ENCODE data around the gene C19orf25. TPM values are rescaled to one million over a fixed set of nuclear protein-coding genes. Genes with fewer than 3 reads are reported as not detected.
"Not testable (repeated sequence)": the region's sequence is repeated elsewhere in the genome, so short reads cannot be mapped to it uniquely, and the experiment has no call there.

Gene C19orf25
- total RNA-seq: 26.4 and 31.4 TPM in 2 replicates

DNA sequence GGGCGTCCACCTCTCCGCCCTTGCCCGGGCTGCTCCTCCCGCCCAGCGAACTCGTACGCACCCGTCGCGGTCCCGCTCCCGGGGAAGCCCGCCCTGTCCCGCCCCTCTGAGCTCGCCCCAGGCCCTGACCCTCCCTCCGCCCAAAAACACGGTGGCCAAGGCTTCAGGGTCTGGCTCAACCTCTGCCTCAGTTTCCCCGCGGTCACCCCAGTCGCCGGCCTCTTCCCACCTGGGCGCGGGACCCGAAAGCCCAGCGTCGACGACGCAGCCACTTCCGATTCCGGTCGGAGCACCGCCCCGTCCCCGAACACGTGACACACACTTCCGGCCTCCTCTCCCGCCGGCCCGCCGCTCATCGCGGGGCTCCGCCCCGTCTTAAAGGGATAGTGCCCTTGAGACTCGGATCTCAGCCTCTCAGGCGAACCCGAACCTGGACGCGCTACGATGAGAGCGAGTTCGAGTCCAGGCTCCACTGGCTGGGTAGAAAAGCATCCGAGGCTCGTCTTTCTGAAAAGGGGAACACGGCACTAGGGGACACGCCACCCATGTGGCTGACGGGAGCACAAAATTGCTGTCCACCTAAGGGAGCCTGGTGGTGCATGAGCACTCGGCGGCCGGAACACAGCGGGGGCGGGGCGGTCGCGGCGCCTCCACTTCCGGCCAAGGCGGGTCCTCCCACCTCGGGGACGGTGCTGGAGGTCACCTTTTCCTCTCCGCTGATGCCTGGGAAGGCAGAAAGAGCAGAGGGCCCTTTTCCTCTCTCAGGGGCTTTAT lies at the start of gene C19orf25:
C19orf25 (minus strand) TSS at position 282 of the 774 bp plus-strand sequence. CDS start 312 bp downstream, outside the sequence.
- peak; percentile 82 for DNase-seq (ENCODE audit: low read depth)

DNA sequence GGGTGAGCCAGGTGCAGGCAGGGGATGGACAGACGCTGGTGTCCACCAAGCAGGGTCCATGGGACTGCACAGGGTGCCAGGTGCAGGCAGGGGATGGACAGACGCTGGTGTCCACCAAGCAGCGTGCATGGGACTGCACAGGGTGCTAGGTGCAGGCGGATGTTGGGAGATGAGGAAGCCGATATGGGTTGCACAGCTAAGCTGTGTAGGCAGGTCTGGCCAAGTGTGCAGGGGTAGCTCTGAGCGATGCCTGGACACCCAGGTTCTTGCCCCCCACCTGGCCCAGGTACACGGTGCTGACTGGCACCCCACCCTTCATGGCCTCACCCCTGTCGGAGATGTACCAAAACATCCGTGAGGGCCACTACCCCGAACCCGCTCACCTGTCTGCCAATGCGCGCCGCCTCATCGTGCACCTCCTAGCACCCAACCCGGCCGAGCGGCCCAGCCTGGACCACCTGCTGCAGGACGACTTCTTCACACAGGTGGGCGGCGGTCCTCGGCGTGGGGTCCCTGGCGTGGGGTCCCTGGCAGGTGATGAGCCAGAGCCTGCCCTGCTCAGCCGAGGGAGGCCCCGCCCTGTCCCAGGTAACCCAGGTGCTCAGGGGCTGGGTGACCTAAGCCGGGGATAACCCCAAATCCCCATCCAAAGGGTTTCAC lies 48.8 kb upstream of the C19orf25 start:
- no peak for DNase-seq (ENCODE audit: low read depth)

DNA sequence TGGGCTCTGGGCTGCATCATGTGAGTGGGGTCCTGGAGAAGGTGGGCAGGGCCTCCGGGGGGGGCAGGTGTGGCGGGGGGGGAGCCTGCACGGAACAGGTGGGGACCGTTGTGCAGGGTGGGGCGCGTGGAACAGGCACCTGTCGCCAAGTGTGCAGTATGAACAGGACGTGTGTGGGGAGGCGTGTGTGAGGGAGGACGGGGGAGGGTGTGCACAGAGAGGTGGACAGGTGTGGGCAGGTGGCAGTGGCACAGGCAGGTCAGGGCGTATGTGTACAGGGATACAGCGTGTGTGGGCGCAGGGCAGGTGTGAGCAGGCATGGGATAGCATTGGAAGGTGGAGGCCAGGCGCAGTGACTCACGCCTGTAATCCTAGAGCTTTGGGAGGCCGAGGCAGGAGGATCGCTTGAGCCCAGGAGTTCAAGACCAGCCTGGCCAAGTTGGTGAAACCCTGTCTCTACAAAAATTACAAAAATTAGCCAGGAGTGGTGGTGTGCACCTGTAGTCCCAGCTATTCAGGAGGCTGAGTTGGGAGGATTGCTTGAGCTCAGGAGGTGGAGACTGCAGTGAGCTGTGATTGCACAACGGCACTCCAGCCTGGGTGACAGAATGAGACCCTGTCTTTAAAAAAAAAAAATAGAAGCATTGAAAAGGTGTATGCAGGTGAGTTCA lies 48.1 kb upstream of the C19orf25 start:
- DNase-seq (ENCODE audit: low read depth): no peak

DNA sequence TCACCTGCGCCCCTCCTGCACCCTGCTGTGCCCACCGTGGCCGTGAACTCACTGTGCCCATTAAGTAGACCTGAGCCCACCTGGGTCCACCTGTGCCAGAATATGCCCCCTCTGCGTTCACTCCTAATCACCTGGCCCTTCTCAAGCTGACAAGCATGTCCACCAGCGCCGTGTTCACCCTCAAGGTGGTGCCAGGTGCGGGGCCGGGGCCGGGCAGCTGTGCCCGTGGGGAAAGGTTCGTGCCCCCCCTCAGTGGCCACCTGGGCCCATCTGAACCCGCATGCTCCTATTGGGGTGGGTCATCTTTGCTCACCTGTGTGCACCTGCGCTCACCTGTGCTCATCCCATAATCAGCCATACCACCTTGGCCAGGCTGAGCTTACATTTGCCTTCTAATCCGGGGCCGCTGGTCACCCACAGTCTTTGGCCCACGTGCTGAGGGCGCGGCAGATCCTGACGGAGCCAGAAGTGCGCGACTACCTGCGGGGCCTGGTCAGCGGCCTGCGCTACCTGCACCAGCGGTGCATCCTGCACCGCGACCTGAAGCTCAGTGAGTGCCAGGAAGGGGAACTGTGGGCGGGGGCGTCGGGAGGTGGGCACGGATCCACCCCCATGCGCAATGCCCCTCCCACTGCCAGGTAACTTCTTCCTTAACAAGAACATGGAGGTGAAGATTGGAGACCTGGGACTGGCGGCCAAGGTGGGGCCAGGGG lies 47.2 kb upstream of the C19orf25 start:
- DNase-seq (ENCODE audit: low read depth): no peak

DNA sequence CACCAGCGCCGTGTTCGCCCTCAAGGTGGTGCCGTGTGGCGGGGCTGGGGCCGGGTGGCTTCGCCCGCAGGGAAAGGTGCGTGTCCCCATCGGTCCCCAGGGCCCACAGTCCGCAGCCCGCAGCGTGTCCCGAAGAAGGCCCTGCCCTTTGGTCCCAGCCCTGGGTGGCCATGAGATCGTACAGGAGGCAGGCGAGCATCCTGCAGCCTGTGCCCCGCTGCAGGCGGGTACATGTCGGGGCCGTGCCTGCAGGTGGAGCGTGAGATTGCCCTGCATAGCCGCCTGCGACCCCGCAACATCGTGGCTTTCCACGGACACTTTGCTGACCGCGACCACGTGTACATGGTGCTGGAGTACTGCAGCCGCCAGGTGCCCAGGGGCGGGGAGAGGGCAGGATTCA lies 46.3 kb upstream of the C19orf25 start:
- DNase-seq (ENCODE audit: low read depth): no peak

DNA sequence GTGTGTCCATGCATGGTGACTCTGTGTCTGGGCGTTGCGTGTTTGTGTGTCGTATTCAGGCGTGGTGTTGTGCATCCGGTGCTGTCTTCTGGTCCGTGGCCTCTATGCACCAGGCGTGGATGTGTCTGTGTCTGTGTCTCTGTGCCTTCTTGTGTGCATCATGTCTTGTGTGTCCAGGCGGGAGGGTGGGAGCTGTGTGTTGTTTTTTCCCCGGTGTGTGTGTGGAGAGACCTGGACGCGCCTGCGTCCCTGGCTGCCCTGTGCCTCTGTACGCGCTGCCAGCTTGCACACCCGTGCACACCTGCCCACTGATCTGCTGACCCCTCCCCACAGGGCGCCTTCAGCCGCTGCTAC lies 45.9 kb upstream of the C19orf25 start:
- no peak for DNase-seq (ENCODE audit: low read depth)

DNA sequence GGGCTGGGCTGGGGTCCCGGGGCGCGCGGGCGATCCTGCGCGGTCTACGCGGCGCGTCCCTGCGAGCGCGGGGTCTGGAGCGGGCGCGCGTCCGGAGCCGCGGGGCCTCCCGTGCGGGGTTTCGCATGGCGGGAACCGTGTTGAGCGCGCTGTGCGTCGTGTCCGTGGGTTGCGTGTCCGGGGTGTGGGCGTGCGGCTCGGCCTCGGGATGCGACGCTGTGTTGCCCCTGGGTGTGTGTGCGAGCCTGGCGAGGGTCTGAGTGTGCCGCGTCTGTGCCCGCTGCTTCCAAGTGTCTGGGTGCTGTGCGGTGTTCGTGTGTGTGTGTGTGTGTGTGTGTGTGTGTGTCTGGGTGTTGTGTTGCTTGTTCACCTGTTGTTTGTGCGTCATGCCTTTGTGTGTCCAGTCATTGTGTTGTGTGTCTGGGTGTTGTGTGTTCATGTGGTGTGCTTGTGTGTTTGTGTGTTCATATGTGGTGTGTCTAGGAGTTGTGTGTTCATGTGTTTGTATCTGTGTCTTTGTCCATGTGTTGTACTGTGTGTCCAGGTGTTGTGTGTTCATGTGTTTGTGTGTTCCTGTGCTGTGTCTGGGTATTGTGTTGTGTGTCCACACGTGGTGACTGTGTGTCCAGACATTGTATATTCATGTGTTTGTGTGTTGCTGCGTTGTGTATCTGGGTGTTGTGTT lies 45.4 kb upstream of the C19orf25 start:
- no peak for DNase-seq (ENCODE audit: low read depth)

DNA sequence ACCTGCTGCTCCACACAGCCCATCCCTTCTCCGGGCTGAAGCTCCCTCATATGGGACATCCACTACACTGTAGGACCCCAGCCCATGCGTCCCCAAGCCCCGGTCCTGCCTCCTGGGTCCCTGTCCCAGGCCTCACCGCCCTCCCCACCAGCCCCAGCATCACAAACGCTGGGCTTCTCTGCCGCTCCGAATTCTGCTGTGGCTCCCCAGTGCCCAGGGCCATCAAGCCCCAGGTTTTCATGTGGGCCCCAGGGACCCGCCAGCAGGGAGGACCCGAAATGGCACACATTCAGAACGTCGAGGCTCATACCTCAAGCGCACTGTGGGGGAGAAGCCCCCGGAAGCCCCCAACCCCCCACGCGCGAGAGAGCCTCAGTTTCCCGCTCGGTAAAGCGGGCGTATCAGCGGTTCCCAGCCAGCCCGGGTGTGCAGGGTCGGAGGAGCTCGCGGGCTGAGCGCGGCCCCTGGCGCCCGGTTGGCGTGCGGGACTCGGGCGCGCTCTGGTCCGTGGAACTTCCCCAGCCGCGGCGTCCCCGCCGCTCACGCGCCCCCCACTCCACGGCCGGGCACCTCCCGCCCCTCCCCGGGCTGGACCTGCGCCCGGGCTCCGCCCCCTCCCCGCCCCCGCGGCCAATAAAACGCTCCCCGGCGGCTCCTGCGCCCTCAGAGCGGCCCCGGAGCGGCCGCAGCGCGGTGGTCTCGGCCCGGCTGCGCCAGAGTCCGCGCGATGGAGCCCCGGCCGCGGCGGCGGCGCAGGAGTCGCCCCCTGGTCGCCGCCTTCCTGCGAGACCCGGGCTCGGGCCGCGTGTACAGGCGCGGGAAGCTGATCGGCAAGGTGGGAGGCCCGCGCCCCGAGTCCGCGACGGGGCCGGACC lies 44.6 kb upstream of the C19orf25 start, which contains the start of gene PLK5:
PLK5 (plus strand) TSS at position 666 of the 875 bp plus-strand sequence. CDS start 2,920 bp downstream, outside the sequence.
- no peak for DNase-seq (ENCODE audit: low read depth)

DNA sequence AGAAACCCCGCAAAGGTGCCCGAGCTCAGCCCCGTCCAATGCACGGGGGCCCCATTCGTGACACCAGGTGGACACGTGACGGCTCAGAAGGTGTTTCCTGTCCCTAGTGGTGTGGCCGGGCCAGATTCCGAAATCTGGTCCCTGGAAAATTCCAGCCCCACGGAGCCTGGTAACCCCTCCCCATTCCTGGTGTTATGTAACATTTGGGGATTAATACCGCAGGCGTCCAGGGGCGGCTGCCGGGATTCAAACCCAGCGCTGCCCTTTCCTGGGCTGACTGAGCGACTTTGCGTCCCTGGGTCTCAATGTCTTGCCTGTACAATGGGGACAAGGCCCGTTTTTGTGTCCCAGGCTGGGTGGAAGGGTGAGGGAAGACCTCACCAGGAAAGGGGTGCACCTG lies 43.8 kb upstream of the C19orf25 start:
- no peak for DNase-seq (ENCODE audit: low read depth)

DNA sequence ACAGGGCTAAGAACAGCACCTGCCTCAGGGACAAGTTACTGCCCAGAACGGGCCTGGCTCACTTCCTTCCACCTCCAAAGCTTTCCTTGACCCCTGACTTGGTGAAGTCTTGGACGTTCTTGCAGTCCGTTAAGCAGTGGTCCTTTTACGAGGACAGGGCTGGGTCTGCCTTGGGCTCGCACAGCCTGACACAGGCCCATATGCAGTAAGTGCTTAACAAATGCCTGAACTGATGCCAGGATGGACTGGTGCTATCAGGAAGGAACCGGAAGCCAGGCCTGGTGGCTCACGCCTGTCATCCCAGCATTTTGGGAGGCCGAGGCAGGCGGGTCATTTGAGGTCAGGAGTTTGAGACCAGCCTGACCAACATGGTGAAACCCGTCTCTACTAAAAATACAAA lies 43.0 kb upstream of the C19orf25 start:
- DNase-seq (ENCODE audit: low read depth): no peak

DNA sequence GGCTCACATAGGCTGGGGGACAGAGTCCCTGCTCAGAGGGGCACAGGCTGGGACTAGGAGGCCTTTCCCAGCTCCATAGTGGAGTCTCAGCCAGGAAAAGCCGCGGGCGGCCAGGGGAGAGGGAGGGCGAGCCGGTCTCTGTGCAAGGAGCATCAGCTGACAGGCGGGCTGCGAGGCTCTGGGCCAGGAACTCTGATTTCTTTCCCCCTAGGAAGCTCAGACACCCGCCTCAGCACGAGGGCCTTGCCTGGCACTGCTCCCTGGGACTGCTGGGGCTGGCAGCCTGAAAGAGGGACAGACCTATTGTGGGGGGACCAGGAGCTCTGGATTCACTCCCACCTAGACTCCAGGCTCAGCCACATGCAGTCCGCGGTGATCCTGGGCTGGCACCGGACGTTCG lies 42.6 kb upstream of the C19orf25 start:
- no peak for DNase-seq (ENCODE audit: low read depth)

DNA sequence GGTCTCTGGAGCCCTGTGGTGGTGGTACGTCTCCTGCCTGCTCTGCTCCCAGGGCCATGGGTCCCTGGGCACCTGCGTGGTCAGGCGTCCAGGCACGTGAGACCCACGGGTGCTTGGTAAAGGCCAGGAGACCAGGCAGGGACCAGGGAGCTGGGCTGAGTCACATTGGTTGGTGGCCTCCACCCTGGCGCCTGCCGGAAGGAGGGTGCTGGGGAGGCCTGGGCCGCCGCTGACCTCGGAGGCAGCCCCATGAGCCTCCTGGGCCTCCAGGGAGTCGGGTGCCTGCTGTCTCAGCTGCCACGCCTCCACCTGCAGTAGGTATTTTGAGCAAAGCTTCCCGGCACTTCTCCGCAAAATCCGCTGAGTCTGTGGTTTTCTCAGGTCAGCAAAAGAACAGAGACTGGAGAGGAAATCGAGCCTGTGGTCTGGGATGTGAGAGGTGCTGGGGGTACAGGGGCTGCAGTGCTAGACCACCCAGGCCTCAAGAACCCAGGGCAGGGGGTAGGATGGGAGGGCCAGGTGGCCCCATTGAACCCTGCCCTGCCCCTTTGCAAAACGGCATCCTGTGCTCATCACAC lies 41.3 kb upstream of the C19orf25 start:
- DNase-seq (ENCODE audit: low read depth): no peak

DNA sequence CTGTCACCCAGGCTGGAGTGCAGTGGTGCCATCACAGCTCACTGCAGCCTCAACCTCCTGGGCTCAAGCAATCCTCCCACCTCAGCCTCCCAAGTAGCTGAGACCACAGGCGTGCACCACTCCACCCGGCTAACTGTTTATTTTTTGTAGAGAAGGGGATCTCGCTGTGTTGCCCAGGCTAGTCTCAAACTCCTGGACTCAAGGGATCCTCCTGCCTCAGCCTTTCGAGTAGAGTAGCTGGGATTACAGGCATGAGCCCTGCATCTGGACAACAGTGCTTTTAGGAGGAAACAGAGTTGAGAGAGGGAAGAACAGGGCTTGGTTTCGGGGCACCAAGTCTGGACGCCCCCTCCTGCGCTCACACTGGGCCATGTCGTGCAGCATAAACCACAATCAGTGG lies 40.8 kb upstream of the C19orf25 start:
- not testable (repeated sequence) for DNase-seq (ENCODE audit: low read depth)

DNA sequence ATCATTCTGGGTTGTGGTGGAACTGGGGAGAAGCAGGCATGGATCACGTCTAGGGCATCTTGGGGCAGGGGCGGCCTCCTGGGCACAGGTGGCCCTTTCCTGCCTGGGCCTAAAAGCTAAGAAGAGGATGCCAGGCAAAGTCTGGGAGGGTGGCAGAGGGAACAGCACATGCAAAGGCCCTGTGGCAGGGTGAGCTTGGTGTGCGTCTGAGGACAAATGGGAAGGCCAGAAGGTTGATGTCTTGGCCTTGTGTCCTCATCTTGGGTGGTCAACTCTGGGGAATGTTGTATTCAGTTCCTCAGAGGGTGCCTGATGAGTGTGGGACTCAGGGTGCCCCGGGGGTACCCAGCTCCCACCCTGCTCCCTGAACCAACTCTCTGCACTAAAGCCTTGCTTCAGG lies 39.5 kb upstream of the C19orf25 start:
- DNase-seq (ENCODE audit: low read depth): no peak

DNA sequence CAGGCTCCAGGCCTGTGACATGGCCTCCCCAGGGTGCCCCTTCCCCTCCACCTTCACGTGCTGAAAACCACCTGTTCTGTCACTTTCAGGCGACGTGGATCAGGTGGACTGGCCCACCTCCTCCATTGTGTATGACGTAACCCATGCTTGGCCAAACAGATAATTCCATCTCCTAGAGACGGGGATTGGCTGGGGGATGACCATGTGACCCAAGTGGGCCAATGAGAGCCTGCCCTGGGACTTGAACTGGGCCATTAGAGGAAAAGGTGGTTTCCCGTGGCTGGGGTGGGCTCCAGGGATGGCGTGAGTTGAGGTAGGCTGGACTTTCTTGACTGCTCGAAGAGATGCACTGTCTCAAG lies 37.4 kb upstream of the C19orf25 start:
- DNase-seq (ENCODE audit: low read depth): no peak

DNA sequence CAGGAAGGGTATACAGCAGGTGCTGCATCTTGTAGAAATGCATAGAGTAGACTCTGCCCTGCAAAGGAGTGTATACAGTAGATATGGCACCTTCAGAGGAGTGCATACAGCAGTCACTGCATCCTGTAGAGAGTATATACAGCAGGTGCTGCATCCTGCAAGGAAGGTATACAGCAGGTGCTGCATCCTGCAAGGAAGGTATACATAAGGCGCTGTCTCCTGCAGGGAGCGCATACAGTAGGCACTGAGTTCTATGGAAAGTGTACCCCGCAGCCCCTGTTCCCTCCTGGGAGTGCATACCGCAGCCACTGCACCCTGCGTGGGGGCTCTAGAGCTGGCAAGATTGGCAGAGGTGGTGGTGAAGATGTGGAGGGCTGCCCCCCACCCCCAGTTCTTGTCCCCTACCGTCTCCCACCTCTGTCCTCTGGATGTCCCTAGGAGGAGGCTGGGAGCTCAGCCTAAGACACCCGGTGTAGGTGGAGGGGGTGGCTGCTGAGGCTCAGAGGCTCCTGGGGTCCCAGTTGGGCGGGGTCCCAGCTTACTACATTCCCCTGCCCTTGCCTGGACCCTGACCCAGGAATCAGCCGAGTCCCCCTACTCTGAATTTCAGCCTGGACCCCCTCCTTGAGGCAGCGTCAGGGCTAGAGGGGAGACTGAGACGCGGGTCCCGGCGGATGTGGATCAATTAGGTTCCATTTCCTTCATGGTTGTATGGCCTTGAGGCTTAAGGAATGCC lies 36.1 kb upstream of the C19orf25 start:
- DNase-seq (ENCODE audit: low read depth): no peak

DNA sequence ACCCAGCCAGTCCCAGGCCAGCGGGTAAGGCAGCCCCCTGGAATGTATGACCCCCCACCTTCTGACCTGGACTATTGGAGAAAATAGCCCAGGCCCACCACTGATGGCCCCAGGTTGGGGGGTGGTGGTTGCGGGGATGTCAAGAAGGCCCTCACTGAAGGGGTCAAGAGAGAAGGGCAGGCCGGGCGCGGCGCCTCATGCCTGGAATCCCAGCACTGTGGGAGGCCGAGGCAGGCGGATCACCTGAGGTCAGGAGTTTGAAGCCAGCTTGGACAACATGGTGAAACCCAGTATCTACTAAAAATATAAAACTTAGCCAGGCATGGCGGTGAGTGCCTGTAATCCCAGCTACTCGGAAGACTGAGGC lies 35.3 kb upstream of the C19orf25 start:
- no peak for DNase-seq (ENCODE audit: low read depth)

DNA sequence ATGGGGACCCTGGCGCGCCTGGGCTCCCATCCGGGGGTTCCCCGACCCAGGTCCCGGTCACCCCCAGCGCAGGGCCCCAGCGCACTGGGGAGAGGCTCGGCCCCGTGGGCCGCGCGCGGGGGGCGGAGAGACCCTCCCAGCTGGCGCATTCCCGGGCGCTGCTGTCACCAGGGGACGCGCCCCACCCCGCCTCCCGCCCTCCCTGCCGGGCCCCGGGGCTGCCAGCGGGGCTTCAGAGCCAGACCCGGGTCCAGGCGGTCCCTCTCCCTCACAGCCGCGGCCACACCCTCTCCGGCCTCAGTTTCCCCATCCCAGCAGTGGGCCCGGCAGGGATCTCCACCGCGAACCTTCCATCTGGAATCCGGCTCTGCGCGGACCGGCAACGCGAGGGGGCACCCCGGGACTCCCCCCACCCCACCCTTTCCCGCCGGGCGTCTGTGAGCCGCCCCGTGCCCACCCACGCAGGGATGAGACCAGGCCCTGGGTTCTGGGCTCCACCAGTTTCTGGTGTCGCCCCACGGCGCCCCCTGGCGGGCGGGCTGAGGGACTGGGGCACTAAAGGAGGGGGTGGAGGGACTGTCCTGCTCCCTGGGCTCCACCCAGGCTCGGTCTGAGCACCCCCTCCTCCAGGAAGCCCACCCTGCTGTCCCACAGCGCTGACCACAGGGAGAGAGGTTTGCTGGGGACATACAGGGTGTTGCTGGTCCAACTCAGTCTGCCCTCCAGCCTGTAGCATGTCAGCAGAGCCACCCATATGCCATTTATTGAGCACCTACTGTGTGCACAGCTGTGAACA lies 34.7 kb upstream of the C19orf25 start:
- DNase-seq (ENCODE audit: low read depth): no peak
